Ectodermal cell (in vitro differentiated cells): ENCODE results near the gene FAM185A.
"Not testable (repeated sequence)": the region's sequence is repeated elsewhere in the genome, so short reads cannot be mapped to it uniquely, and the experiment has no call there.

Experiments
- H3K27ac ChIP-seq: 2 replicates; pipeline ENCODE4 v1.7.0; 2013; ENCODE audit warnings: mild to moderate bottlenecking, low read depth, low read length; ENCODE audit not compliant: insufficient read depth, poor library complexity, severe bottlenecking
- H3K27me3 ChIP-seq: 2 replicates; pipeline ENCODE4 v1.7.0; 2013; ENCODE audit warnings: mild to moderate bottlenecking, low read length; ENCODE audit not compliant: insufficient read depth, control insufficient read depth, poor library complexity, severe bottlenecking
- H3K36me3 ChIP-seq: one replicate; pipeline ENCODE4 v1.7.0; 2013; ENCODE audit warnings: low read length; ENCODE audit not compliant: control insufficient read depth, insufficient read depth
- H3K4me1 ChIP-seq: one replicate; pipeline ENCODE4 v1.7.0; 2013; ENCODE audit warnings: low read length; ENCODE audit not compliant: control insufficient read depth, insufficient read depth
- H3K4me3 ChIP-seq: 2 replicates; pipeline ENCODE4 v1.7.0; 2013; ENCODE audit warnings: low read depth, low read length, control low read depth; ENCODE audit not compliant: insufficient read depth
- H3K9me3 ChIP-seq: 2 replicates; pipeline ENCODE4 v1.7.0; 2013; ENCODE audit warnings: mild to moderate bottlenecking, low read length, moderate library complexity; ENCODE audit not compliant: control insufficient read depth
- WGBS, 2 experiments: methylation state at CpG; one replicate each; pipeline ENCODE4 v1.1.7; 2013; ENCODE audit warnings: missing lambda C conversion rate in 2 of 2; 5-methylcytosine and 5-hydroxymethylcytosine counted together

The FAM185A gene

GRCh38 chr7:102830197-102830596 lies 81.4 kb downstream of the FAM185A start:
- Histone ChIP-seq H3K9me3 (no peaks in the 10 kb centered on the region), H3K27me3 (no peaks in the 10 kb centered on the region), H3K4me3 (no peak overlapping the region), H3K27ac (no peak overlapping the region), H3K36me3 (no peaks in the 10 kb centered on the region), H3K4me1 (no peaks in the 10 kb centered on the region)
- 89 to 94% methylated on average over 2 of the region's 2 CpGs for WGBS, 2 experiments

GRCh38 chr7:102832674-102833073 lies 83.9 kb downstream of the FAM185A start:
- WGBS, 2 experiments = 100% methylated on average over 1 of the region's 1 CpG
- H3K4me3 ChIP-seq = no peak overlapping the region

GRCh38 chr7:102833343-102833742 lies 84.5 kb downstream of the FAM185A start:
- no peaks in the 10 kb centered on the region for H3K9me3 ChIP-seq
- H3K27ac ChIP-seq = no peak overlapping the region
- WGBS, 2 experiments = 86 to 92% methylated on average over 5 of the region's 5 CpGs
- H3K4me3 ChIP-seq = no peak overlapping the region
- no peaks in the 10 kb centered on the region for H3K4me1 ChIP-seq
- H3K36me3 ChIP-seq = no peaks in the 10 kb centered on the region
- H3K27me3 ChIP-seq = no peaks in the 10 kb centered on the region

More at GRCh38 chr7:102832674-102833073, 83.9 kb downstream of the FAM185A start:
- no peaks in the 10 kb centered on the region for H3K4me1 ChIP-seq
- H3K36me3 ChIP-seq = no peaks in the 10 kb centered on the region
- H3K9me3 ChIP-seq = no peaks in the 10 kb centered on the region
- H3K27me3 ChIP-seq = no peaks in the 10 kb centered on the region
- H3K27ac ChIP-seq = no peak overlapping the region

GRCh38 chr7:102834466-102834865 lies 85.7 kb downstream of the FAM185A start:
- WGBS, 2 experiments = 89 to 94% methylated on average over 1 of the region's 1 CpG

GRCh38 chr7:102834999-102835398 lies 86.2 kb downstream of the FAM185A start:
- Histone ChIP-seq H3K4me3 (no peak overlapping the region), H3K27ac (no peak overlapping the region), H3K27me3 (no peaks in the 10 kb centered on the region), H3K4me1 (no peaks in the 10 kb centered on the region), H3K9me3 (no peaks in the 10 kb centered on the region), H3K36me3 (no peaks in the 10 kb centered on the region)
- 86 to 92% methylated on average over 1 of the region's 1 CpG for WGBS, 2 experiments

More at GRCh38 chr7:102834466-102834865, 85.7 kb downstream of the FAM185A start:
- Histone ChIP-seq H3K36me3 (no peaks in the 10 kb centered on the region), H3K4me3 (no peak overlapping the region), H3K9me3 (no peaks in the 10 kb centered on the region), H3K27me3 (no peaks in the 10 kb centered on the region), H3K4me1 (no peaks in the 10 kb centered on the region), H3K27ac (no peak overlapping the region)

GRCh38 chr7:102836191-102836919 lies 87.6 kb downstream of the FAM185A start:
- H3K36me3 ChIP-seq = no peaks in the 10 kb centered on the region
- 95% methylated on average over 6 of the region's 6 CpGs for WGBS, 2 experiments
- no peak overlapping the region for H3K27ac ChIP-seq
- no peaks in the 10 kb centered on the region for H3K4me1 ChIP-seq
- H3K4me3 ChIP-seq = no peak overlapping the region
- no peaks in the 10 kb centered on the region for H3K9me3 ChIP-seq
- H3K27me3 ChIP-seq = no peaks in the 10 kb centered on the region

GRCh38 chr7:102836977-102837376 lies 88.2 kb downstream of the FAM185A start:
- WGBS, 2 experiments = 89 to 98% methylated on average over 1 of the region's 1 CpG

DNA sequence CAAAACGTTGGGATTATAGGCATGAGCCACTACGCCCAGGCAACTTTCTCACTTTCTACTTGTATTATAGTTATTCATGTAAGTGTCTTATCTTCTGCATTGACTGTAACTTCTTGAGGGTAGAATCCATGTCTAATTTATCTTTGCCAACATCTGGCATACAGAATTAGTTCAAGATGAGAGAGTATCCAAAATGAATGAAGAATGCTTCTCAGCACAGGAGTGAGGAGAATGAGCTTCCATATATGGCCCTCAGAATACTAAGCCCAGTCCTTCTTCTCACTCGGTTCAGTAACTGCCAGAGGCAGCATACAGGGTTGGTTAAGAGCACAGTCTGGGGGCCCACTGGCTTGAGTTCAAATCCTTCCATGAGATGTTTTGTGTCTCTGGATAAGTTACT lies 89.0 kb downstream of the FAM185A start:
- 71 to 97% methylated on average over 1 to 2 of the region's 3 CpGs for WGBS, 2 experiments
- H3K9me3 ChIP-seq = no peaks in the 10 kb centered on the region
- H3K4me1 ChIP-seq = no peaks in the 10 kb centered on the region
- no peak overlapping the region for H3K27ac ChIP-seq
- no peaks in the 10 kb centered on the region for H3K36me3 ChIP-seq
- H3K4me3 ChIP-seq = no peak overlapping the region
- no peaks in the 10 kb centered on the region for H3K27me3 ChIP-seq

More at GRCh38 chr7:102836977-102837376, 88.2 kb downstream of the FAM185A start:
- Histone ChIP-seq H3K27me3 (no peaks in the 10 kb centered on the region), H3K4me3 (no peak overlapping the region), H3K36me3 (no peaks in the 10 kb centered on the region), H3K27ac (no peak overlapping the region), H3K4me1 (no peaks in the 10 kb centered on the region), H3K9me3 (no peaks in the 10 kb centered on the region)

DNA sequence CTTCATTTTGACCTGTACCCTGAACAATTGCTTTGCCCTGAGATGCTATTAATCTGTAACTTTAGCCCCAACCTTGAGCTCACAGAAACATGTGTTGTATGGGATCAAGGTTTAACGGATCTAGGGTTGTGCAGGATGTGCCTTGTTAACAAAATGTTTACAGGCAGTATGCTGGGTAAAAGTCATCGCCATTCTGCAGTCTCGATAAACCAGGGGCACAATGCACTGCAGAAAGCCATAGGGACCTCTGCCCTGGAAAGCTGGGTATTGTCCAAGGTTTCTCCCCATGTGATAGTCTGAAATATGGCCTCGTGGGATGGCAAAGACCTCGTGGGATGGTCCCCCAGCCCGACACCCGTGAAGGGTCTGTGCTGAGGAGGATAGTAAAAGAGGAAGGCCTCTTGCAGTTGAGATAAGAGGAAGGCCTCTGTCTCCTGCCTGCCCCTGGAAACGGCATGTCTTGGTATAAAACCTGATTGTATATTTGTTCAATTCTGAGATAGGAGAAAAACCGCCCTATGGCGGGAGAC lies 89.8 kb downstream of the FAM185A start:
- H3K9me3 ChIP-seq, H3K27ac ChIP-seq, H3K36me3 ChIP-seq, H3K27me3 ChIP-seq, H3K4me3 ChIP-seq, H3K4me1 ChIP-seq: not testable (repeated sequence)
- 93% methylated on average over 10 of the region's 10 CpGs for WGBS, 2 experiments

- no peaks in the 10 kb centered on the region for H3K36me3 ChIP-seq
- no peak overlapping the region for H3K27ac ChIP-seq
- no peaks in the 10 kb centered on the region for H3K27me3 ChIP-seq
- H3K4me3 ChIP-seq = no peak overlapping the region
- H3K4me1 ChIP-seq = no peaks in the 10 kb centered on the region
- H3K9me3 ChIP-seq = no peaks in the 10 kb centered on the region
- 95 to 100% methylated on average over 2 to 3 of the region's 3 CpGs for WGBS, 2 experiments
These were observed 91.6 kb downstream of the FAM185A start for GRCh38 chr7:102840404-102840803.
